Right cardiac atrium (tissue), 5 donors: ENCODE data around the gene NUP133. TPM values are rescaled to one million over a fixed set of nuclear protein-coding genes. Genes with fewer than 3 reads are reported as not detected.
"Not testable (repeated sequence)": the region's sequence is repeated elsewhere in the genome, so short reads cannot be mapped to it uniquely, and the experiment has no call there.

Experiments used
- ATAC-seq, 2 donors: fragments of 200-7000 bp; cut with Tn5 transposase; one replicate each; pipeline versions ENCODE4 v1.8.0 to v1.9.1; 2020; ENCODE audit warnings: moderate library complexity in 2 of 2, mild to moderate bottlenecking in 1 of 2
- DNase-seq, 3 donors: peaks; one replicate each; pipeline ENCODE4 v3.0.0-alpha.2; 2020
- H3K27ac ChIP-seq: one replicate; pipeline ENCODE4 v1.5.1; 2013; ENCODE audit warnings: mild to moderate bottlenecking, low read length, control low read depth, moderate library complexity
- H3K27me3 ChIP-seq: one replicate; pipeline ENCODE4 v1.6.1; 2013; ENCODE audit not compliant: control insufficient read depth, insufficient read depth
- H3K4me1 ChIP-seq: one replicate; pipeline ENCODE4 v1.6.1; 2013; ENCODE audit warnings: low read length; ENCODE audit not compliant: control insufficient read depth, insufficient read depth
- H3K4me3 ChIP-seq: one replicate; pipeline ENCODE4 v1.5.1; 2013; ENCODE audit warnings: low read length, control low read depth
- H3K9me3 ChIP-seq: one replicate; pipeline ENCODE4 v1.6.1; 2013; ENCODE audit warnings: low read length; ENCODE audit not compliant: control insufficient read depth
- WGBS: extraction: QIAGEN DNeasy Blood & Tissue Kit; methylation state at CpG from one replicate; pipeline ENCODE4 v1.1.7; 2013; 5-methylcytosine and 5-hydroxymethylcytosine counted together
- intact Hi-C, 4 donors: fragments of 100-400 bp; cut with DNase I; formaldehyde crosslinking; loops; one replicate each; pipeline versions ENCODE4 v1.11.0 to v1.14.0; 2022 to 2023
- polyA plus RNA-seq: library from polyadenylated mRNA; stranded (reverse); fragments of 200-250 nt; gene quantifications from one replicate; pipeline ENCODE4 v1.2.3, GENCODE V29; 2013
- total RNA-seq, 4 donors: library from RNA; stranded (reverse); fragmentation: NEBNext Ultra II Directional; extraction: Animal tissue kit (Norgen Biotek cat#: 25700); gene quantifications; one replicate each; pipeline ENCODE4 v1.2.1, GENCODE V29; 2021
- donor health status: healthy with polysubstance abuse.
- donor health status: DM: no; HTN: yes; CAD: no.
- donor health status: DM: no; HTN: no; CAD: no.
- donor health status: DM: no; HTN: yes; CAD: no; lungs with severe emphysema.
- donor health status: DM: yes; HTN: yes; CAD: no.

Gene NUP133
- total and polyA plus RNA-seq, 5 donors: 11.8 to 32.6 (median 29.0) TPM

DNA sequence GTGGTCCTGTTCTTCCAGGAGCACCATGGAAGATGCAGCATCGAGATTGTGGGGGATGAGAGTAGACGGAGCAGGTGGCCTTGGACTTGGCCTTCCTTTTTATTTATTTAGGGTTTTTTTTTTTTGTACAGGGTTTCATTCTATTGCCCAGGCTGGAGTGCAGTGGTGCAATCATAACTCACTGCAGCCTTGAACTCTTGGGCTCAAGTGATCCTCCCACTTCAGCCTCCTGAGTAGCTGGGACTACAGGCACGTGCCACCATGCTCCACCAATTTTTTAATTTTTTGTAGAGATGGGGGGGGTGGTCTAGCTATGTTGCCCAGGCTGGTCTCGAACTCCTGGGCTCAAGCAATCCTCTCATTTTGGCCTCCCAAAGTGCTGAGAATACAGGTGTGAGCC is 105.8 kb downstream of the NUP133 start:
- DNase-seq, H3K27me3 ChIP-seq, H3K9me3 ChIP-seq, H3K4me3 ChIP-seq, ATAC-seq, H3K27ac ChIP-seq, H3K4me1 ChIP-seq, intact Hi-C loops: not testable (repeated sequence)
- 79% methylated on average over 4 of the region's 4 CpGs for WGBS

DNA sequence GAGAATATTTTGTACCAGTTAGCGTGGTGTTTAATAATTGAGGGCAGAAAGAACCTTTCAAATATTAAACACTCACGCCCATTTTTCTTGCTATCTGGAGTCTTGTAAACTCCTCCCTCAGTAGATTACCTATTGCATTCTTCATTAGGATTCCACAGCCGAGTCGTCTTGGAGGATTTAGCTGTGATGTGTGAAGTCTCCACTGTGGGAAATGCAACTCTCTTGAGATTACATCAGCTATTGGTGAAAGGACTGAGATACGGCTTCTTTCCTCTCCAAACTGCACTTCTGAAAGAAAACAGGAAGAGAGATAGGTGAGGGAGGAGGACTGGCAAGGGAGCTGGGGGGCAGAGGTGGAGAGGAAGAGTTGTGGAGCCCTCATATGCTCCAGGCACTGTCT is 110.4 kb downstream of the NUP133 start:
- intact Hi-C loops: no loop called here
- Histone ChIP-seq H3K9me3 (no peaks in the 10 kb centered on the region), H3K27me3 (no peaks in the 10 kb centered on the region), H3K4me3 (no peak overlapping the region), H3K27ac (no peak overlapping the region), H3K4me1 (no peaks in the 10 kb centered on the region)
- WGBS: 41% methylated on average over 5 of the region's 5 CpGs
- ATAC-seq: no peak
- DNase-seq: no peak

DNA sequence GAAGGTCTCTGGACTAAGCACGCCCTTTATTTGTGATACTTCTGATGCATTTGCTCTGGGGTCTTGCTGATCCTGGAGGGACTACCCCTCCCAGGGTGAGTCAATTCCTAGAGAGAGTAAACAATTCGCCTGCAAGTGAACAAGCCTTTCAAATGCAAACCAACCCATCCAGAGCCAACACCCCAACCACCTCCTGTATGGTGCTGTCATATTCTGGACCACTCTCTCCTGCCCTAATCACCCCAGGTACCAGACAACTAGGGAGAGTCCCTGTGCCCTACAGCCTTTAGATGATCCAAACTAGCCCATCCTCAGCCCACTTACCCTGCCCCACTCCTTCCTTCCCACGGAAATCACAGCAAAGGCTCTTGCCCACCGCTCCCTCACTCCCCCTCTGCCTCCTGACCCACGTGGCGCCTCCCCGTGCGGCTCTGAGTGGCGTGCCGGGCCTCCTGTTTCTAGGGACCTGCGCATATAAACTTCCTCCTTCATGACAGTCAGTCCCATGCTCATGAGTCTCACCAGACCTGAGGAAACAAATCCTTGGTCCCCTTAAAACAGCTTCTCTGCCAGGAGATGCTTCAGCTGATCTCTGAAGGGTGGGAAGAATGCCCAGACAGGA is 111.4 kb downstream of the NUP133 start:
- Histone ChIP-seq H3K27ac (no peak overlapping the region), H3K4me3 (no peak overlapping the region), H3K27me3 (no peaks in the 10 kb centered on the region), H3K9me3 (no peaks in the 10 kb centered on the region), H3K4me1 (no peaks in the 10 kb centered on the region)
- DNase-seq (no peak), ATAC-seq (no peak)
- intact Hi-C loops: no loop called here
- 50% methylated on average over 11 of the region's 11 CpGs for WGBS

DNA sequence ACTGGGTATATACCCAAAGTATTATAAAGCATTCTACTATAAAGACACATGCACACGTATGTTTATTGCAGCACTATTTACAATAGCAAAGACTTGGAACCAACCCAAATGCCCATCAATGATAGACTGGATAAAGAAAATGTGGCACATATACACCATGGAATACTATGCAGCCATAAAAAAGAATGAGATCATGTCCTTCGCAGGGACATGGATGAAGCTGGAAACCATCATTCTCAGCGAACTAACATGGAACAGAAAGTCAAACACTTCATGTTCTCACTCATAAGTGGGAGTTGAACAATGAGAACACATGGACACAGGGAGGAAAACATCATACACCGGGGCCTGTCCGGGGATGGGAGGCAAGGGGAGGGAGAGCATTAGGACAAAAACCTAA is 113.6 kb downstream of the NUP133 start:
- H3K4me1 ChIP-seq, H3K4me3 ChIP-seq, DNase-seq, H3K27me3 ChIP-seq, ATAC-seq, H3K9me3 ChIP-seq, H3K27ac ChIP-seq, intact Hi-C loops: not testable (repeated sequence)
- WGBS: 91% methylated on average over 5 of the region's 5 CpGs

DNA sequence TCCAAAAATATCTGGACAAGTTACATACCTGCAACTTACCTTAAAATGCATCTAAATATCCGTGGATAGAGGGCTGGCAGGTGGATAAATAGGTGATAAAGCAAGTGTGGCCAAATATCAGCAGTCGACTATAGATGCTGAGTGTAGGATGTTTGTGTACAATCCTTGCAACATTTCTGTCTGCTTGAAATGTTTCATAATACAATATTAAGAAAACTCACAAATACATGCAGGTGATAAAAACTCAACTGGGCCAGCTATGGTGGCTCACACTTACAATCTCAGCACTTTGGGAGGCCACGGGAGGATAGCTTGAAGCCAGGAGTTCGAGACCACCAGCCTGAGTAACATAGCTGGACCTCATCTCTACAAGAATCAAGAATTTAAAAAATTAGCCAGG is 115.2 kb downstream of the NUP133 start:
- DNase-seq: no peak
- no peak overlapping the region for H3K4me3 ChIP-seq
- H3K27ac ChIP-seq: no peak overlapping the region
- ATAC-seq: no peak
- intact Hi-C loops: no loop called here
- H3K4me1 ChIP-seq: no peaks in the 10 kb centered on the region
- H3K27me3 ChIP-seq: no peaks in the 10 kb centered on the region
- 77% methylated on average over 4 of the region's 4 CpGs for WGBS
- no peaks in the 10 kb centered on the region for H3K9me3 ChIP-seq

Other genes with a start within 250 kb of the NUP133 start
- gene RAB4A, start 237.2 kb downstream of the NUP133 start, total RNA-seq: 100 to 1,000 TPM in 2 of 4 donors, 10 to 100 TPM in 2; 95.5 to 114 (median 103) TPM
- 50.1 TPM for gene RAB4A, start 237.2 kb downstream of the NUP133 start, polyA plus RNA-seq
- gene CCSAP, start 165.3 kb downstream of the NUP133 start, total RNA-seq: 1 to 10 TPM; 3.3 to 4.4 (median 3.5) TPM
- 2.1 TPM for gene CCSAP, start 165.3 kb downstream of the NUP133 start, polyA plus RNA-seq
- gene ACTA1, start 74.2 kb downstream of the NUP133 start, total RNA-seq: 100 to 1,000 TPM in 3 of 4 donors, 10 to 100 TPM in 1; 54.5 to 833 (median 171) TPM
- 1,262 TPM for gene ACTA1, start 74.2 kb downstream of the NUP133 start, polyA plus RNA-seq
- 10 to 100 TPM in 3 of 4 donors, 1 to 10 TPM in 1; 9.7 to 15.5 (median 11.5) TPM for gene ABCB10, start 50.4 kb upstream of the NUP133 start, total RNA-seq
- 5.4 TPM for gene ABCB10, start 50.4 kb upstream of the NUP133 start, polyA plus RNA-seq
- gene TAF5L, start 117.8 kb upstream of the NUP133 start, total RNA-seq: 10 to 100 TPM; 10.6 to 19.2 (median 12.1) TPM
- gene TAF5L, start 117.8 kb upstream of the NUP133 start, polyA plus RNA-seq: 6.9 TPM
- 1 to 10 TPM; 3.5 to 7.5 (median 4.2) TPM for gene URB2, start 117.9 kb upstream of the NUP133 start, total RNA-seq
- gene URB2, start 117.9 kb upstream of the NUP133 start, polyA plus RNA-seq: 1.9 TPM